ENCODE results near the gene FAM81A. TPM values are rescaled to one million over a fixed set of nuclear protein-coding genes. Genes with fewer than 3 reads are reported as not detected.
"Not testable (repeated sequence)": the region's sequence is repeated elsewhere in the genome, so short reads cannot be mapped to it uniquely, and the experiment has no call there.

The FAM81A gene
- total RNA-seq, result 1 to 10 TPM in 1 of 2 donors, not detected in 1; 1.2 TPM

DNA sequence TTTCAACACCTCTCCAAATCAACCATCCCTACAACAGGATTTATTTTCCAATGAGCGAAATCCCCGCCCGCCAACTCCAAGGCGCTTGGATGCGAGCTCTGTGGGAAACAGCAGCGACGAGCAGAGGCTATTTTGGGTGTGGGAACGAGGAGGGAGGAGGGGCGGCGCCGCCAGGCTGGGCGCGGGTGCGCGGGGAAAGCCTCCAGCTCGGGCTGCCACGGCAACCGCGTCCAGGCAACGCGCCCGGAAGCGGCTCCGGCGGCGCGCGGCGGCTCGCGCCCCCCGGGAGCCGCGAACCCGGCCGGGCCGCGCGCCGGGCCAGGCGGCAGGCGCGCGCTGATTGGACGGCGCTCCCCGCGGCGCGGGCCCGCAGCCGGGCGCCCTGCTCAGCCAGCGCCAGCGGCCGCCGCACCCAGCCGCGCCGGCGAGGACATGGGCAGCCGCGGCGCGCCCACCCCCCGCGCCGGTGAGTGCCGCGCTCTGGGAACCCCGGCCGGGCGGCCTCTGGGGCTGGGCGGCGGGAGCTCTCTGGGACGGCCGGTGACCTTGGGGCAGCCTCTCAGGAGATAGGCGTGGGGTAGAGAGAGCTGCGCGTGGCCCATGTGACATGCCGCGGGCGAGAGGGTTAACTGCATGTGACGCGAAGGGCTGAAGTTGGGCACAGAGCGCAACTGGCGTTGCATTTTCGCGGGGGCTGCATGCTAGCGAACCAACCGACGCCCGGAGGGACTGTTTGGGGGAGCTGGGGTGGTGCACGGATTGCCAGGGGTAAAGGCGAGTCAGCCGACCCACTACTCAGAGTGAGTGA, at the start of gene FAM81A:
TSS of gene FAM81A (plus strand) at position 370 of the 808 bp plus-strand sequence. CDS start 20,441 bp downstream, outside the sequence.
- ATAC-seq (peak; percentile 91), DNase-seq (ENCODE audit: low spot score) (peak; percentile 77)
- peak within 1 kb of the TSS; percentile 81 for H3K4me3 Mint-ChIP-seq
- no peaks in the 10 kb centered on the region for H3K36me3 Mint-ChIP-seq
- H3K27me3 Mint-ChIP-seq, result peaks cover 37 to 48% of the 10 kb centered on the region in 2 donors
- no peak within 1 kb of the TSS for H3K27ac Mint-ChIP-seq
- H3K9me3 Mint-ChIP-seq, result no peaks in the 10 kb centered on the region
- peaks cover 11 to 13% of the 10 kb centered on the region in 2 donors for H3K4me1 Mint-ChIP-seq (ENCODE audit: low read depth in 2 of 2)

DNA sequence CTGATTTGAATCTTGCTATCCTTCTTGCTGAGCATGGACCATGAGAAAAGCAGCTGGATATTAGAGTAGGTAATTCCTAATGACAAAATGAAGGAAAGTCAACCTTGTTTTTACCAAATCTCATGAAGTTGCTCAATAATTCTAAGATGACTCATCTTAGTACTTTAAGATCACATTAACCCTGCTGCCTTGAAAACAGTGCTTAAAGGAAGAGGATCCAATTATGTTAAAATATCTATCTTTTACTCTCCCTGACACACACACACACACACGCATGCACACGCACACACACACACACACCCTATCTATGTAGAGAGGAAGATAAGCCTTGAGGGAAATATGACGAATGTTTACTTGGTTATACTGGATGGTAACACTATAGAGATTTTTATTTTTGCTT, 49.3 kb upstream of the FAM81A start:
- H3K27me3 Mint-ChIP-seq, result peaks cover 8 to 15% of the 10 kb centered on the region in 2 donors
- H3K4me3 Mint-ChIP-seq, result no peak overlapping the region
- H3K27ac Mint-ChIP-seq, result no peak overlapping the region
- ATAC-seq (no peak), DNase-seq (ENCODE audit: low spot score) (no peak)
- H3K36me3 Mint-ChIP-seq, result no peaks in the 10 kb centered on the region
- peaks cover 16 to 18% of the 10 kb centered on the region in 2 donors for H3K4me1 Mint-ChIP-seq (ENCODE audit: low read depth in 2 of 2)
- H3K9me3 Mint-ChIP-seq, result no peaks in the 10 kb centered on the region

DNA sequence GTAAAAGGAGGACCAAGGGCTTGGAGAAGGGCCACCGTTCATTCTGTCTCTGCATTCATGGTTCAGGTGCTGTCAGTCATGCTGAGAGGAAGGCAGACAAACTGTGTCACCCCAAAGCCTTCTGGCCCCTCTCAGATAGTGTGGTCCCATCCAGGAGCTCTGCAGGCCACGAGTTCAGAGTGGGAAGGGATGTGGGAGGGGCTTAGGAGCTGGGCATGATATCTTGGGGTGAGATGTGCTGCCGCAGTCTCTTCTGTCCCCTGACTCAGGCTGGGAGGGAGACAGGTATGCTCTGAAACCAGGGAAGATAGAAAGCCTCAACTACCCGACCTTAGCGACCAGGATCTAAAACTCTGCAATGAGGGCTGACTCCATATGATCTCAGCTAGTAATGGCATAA, 45.7 kb upstream of the FAM81A start:
- DNase-seq (ENCODE audit: low spot score), result no peak
- no peaks in the 10 kb centered on the region for H3K9me3 Mint-ChIP-seq
- H3K27me3 Mint-ChIP-seq, result peaks cover 21 to 29% of the 10 kb centered on the region in 2 donors
- H3K27ac Mint-ChIP-seq, result no peak overlapping the region
- H3K4me1 Mint-ChIP-seq (ENCODE audit: low read depth in 2 of 2), result peaks cover 15 to 20% of the 10 kb centered on the region in 2 donors
- H3K4me3 Mint-ChIP-seq, result no peak overlapping the region
- no peak for ATAC-seq
- H3K36me3 Mint-ChIP-seq, result no peaks in the 10 kb centered on the region

DNA sequence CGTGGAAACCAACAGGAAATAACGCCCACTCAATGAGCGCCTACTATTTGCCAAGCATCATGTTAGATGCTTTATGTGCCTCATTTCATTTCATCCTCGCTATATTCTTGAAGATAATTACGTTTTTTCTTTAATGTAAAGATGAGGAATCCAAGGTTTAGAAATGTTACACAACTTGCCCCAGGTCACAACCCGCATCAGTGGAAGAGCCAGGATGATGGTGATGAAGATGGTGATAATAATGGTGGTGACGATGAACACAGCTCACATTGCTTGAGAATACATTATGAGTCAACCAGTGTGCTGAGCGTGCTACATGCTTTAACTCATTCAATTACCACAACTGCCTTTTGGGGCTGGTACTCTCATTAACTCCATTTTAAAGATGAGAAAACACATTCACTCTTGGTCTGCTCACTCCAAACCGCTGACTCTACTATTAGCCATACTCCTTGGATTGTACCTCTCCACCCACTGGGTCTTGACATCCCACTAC, 43.8 kb upstream of the FAM81A start:
- no peak for ATAC-seq
- Mint-ChIP-seq H3K36me3 (no peaks in the 10 kb centered on the region), H3K4me1 (ENCODE audit: low read depth in 2 of 2) (peaks cover 13 to 17% of the 10 kb centered on the region in 2 donors), H3K4me3 (no peak overlapping the region), H3K9me3 (no peaks in the 10 kb centered on the region), H3K27me3 (peaks cover 30 to 32% of the 10 kb centered on the region in 2 donors), H3K27ac (no peak overlapping the region)
- DNase-seq (ENCODE audit: low spot score), result no peak

DNA sequence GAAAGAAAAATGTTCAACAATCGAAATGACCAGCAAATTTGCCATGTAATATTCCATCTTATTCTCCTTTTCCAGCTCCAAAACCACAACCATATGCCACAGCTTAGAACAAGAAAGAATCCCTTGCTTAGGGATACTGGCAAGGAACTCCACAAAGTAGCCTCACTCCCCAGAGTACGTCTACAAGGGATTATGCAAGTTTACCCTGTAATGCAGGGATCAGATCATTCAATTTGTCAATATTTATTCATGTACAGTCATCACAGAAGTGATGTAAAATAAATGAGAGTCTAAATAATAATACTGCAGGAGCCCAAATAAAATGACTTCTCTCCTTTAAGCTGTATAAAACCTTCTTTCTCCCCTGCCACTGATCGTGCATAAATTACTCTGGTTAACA, 41.8 kb upstream of the FAM81A start:
- Mint-ChIP-seq H3K36me3 (no peaks in the 10 kb centered on the region), H3K27me3 (peaks cover 42 to 46% of the 10 kb centered on the region in 2 donors)
- no peak for DNase-seq (ENCODE audit: low spot score)

DNA sequence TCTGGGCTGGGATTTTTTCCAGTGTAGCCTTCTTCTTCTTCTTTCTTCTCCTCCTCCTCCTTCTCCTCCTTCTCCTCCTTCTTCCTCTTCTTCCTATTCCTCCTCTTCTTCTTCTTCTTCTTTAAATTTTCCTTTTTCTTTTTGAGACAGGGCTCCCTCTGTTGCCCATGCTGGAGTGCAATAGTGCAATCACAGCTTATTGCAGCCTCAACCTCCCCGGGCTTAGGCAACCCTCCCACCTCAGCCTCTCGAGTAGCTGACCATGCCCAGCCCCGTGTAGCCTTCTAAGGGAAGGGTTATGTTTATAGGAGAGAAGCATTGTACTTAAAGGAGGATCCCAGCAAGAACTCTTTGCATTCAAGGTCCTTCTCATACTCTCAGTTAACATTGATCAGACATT, 41.3 kb upstream of the FAM81A start:
- no peak for DNase-seq (ENCODE audit: low spot score)
- Mint-ChIP-seq H3K36me3 (no peaks in the 10 kb centered on the region), H3K27ac (no peak overlapping the region), H3K9me3 (no peaks in the 10 kb centered on the region), H3K4me1 (ENCODE audit: low read depth in 2 of 2) (peaks cover 23% of the 10 kb centered on the region in 2 donors), H3K4me3 (no peak overlapping the region), H3K27me3 (peaks cover 44 to 50% of the 10 kb centered on the region in 2 donors)
- ATAC-seq, result no peak

More for the DNA sequence above, 41.8 kb upstream of the FAM81A start:
- H3K4me1 Mint-ChIP-seq (ENCODE audit: low read depth in 2 of 2), result peaks cover 23% of the 10 kb centered on the region in 2 donors
- no peak for ATAC-seq
- no peaks in the 10 kb centered on the region for H3K9me3 Mint-ChIP-seq
- H3K27ac Mint-ChIP-seq, result no peak overlapping the region
- H3K4me3 Mint-ChIP-seq, result no peak overlapping the region

DNA sequence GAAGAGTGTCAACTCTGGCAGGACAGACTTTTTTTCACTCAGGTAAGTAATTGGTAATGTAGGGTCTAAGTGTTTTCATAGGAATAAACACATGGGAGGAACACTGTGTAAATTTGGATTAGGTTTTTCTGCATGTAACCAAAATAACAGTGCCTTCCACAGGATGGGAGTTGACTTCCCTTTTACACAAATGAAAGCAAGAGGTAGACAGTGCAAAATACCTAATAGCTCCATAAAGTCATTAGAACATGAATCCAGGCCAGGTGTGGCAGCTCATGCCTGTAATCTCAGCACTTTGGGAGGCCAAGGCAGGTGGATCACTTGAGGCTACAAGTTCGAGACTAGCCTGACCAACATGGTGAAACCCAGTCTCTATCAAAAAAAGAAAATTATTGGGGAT, 39.8 kb upstream of the FAM81A start:
- Mint-ChIP-seq H3K27ac (no peak overlapping the region), H3K4me3 (no peak overlapping the region), H3K9me3 (no peaks in the 10 kb centered on the region), H3K27me3 (peaks cover 46 to 55% of the 10 kb centered on the region in 2 donors), H3K36me3 (no peaks in the 10 kb centered on the region), H3K4me1 (ENCODE audit: low read depth in 2 of 2) (peaks cover 23% of the 10 kb centered on the region in 2 donors)
- DNase-seq (ENCODE audit: low spot score) (no peak), ATAC-seq (no peak)

DNA sequence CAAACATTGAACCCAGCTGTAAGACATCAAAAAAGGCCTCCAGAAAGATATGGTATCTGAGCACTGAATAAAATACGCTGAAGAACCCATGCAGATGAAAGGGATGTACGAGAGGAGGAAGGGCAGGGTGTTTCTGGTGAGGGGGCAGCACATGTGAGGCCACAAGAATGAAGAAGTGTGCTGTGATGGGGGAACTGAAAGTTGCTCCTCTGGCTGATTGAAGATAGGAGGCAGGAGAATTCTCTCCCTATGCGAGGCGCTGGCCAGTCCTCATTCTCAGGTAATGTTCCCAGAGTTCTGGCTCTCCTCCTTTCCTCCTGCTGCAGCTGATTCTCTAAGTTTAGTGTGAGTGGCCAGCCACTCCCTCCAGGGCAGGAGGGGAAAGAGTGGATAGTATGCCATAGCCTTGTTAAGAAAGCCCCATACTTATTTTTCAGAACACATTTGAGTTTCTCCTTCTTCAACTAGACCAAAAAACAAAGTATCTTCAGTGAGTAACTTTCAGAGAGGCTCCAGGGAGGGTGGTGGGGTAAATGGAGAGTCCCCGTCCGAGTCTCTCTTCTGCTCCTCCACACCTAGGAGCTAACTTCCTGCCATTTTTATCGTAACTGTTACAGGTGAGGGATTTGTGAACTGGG, 38.4 kb upstream of the FAM81A start:
- DNase-seq (ENCODE audit: low spot score), result no peak
- Mint-ChIP-seq H3K36me3 (no peaks in the 10 kb centered on the region), H3K4me1 (ENCODE audit: low read depth in 2 of 2) (peaks cover 15 to 16% of the 10 kb centered on the region in 2 donors), H3K27me3 (peaks cover 39 to 49% of the 10 kb centered on the region in 2 donors), H3K9me3 (no peaks in the 10 kb centered on the region), H3K4me3 (no peak overlapping the region), H3K27ac (no peak overlapping the region)
- ATAC-seq, result no peak

DNA sequence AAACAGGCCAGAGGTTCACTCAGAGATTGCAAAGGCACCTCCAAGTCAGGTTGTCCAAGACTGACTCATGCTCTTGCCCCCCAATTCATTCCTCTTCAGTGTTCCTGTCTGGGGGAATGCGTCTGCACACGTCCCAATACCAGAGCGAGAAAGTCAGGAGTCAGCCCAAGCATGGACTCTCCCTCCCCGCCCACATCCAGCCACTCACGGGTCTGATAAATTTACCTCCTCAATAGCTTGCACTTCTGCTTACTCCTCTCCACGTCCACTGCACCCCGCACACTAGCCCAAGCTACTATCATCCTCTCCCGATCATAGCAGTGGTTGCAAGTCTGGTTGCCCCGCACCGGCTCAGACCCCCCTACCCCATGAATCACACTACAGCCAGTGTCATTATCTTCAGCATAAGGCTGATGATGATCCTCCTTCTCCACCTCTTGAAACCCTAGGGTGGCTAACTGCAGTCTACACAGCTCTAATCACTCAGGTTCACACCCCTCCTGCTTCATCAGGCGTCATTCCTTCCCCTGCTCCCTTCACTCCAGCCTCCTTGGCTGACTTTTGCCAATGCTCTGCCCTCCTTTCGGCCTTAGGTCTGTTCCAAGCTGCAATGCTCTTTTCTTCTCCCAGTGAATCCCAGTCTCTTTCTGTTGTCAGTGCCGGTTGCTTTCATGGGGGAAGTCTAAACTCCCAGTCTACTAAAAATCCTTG, 37.7 kb upstream of the FAM81A start:
- H3K27ac Mint-ChIP-seq, result peak overlapping the region in 1 of 2 donors; percentile 19
- no peak for DNase-seq (ENCODE audit: low spot score)
- H3K27me3 Mint-ChIP-seq, result peaks cover 37 to 56% of the 10 kb centered on the region in 2 donors

DNA sequence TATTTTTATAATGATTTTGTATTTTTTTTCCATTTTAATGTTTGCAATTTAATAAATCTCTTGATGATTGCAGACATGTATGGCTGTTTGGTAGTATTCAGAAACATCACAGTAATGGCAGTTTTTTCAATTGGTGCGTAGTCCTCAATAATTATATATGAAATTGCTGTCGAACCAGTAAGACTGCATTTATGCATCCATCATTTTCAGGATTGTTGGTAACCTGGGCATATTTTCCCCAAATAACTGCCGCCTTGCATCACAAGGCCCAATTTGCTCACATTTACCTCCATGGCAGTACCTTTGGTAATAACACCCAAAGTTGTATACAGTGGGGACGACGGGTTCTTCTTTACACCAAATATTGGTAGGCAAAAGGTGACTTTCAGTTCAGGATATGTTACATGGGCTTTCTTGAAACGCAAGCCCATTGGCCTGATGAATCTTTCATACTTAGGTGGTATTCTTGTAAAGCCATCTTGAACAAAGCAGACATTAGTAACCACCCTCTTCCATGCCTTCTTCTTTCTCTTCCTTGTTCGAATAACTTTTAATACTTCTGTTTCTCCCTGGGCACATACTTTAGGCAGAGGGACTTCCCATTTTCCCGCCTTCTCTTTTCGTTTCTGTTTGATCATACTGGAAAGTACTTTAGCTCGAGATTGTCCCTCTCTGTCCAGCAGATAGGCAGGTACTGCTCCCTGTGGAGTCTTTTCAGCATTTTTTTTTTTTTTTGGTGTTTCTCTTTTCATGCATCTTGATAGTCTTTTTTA, 36.7 kb upstream of the FAM81A start:
- not testable (repeated sequence) for H3K27ac Mint-ChIP-seq; H3K9me3 Mint-ChIP-seq; DNase-seq (ENCODE audit: low spot score); H3K36me3 Mint-ChIP-seq; ATAC-seq; H3K4me3 Mint-ChIP-seq
- peaks cover 14% of the 10 kb centered on the region in 2 donors for H3K4me1 Mint-ChIP-seq (ENCODE audit: low read depth in 2 of 2)
- H3K27me3 Mint-ChIP-seq, result peaks cover 35 to 58% of the 10 kb centered on the region in 2 donors

More for the DNA sequence above, 37.7 kb upstream of the FAM81A start:
- H3K4me1 Mint-ChIP-seq (ENCODE audit: low read depth in 2 of 2), result peaks cover 14% of the 10 kb centered on the region in 2 donors
- H3K9me3 Mint-ChIP-seq, result no peaks in the 10 kb centered on the region
- no peaks in the 10 kb centered on the region for H3K36me3 Mint-ChIP-seq
- no peak for ATAC-seq
- no peak overlapping the region for H3K4me3 Mint-ChIP-seq

DNA sequence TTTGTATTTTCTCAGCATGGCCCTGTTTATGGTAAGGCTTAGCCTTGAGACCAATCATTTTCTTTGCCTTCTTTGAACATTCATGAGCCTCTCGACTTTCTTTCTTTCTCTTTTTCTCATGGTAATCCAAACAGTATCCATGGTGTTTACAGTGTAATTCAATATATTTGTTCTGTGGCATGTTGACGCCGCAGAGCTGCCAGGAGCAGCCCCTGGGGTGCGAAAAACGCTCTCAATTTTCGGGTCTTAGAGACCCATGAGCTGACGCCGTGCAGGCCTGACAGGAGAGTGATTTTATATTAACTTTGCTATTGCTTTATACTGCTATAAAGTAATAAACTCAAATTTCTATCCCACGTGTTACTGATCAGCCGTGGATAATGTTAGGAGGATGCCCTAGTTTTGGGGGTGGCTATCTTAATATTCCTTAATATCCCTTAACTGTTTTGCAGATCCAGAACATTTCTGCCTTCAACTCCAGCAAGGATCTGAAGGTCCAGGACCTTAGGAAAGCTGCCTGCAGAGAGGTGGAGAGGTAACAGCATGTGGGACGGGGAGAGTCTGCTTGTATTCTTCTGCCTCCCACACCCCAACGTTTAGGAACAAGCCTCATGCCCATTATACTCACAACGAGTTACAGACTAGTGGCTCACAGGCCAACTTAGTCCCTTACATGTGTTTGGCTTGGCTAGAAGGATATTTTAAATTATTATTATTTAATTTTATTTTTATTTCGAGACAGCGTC, 36.0 kb upstream of the FAM81A start:
- Mint-ChIP-seq H3K9me3 (no peaks in the 10 kb centered on the region), H3K4me3 (no peak overlapping the region), H3K36me3 (no peaks in the 10 kb centered on the region), H3K27me3 (peaks cover 31 to 51% of the 10 kb centered on the region in 2 donors), H3K27ac (no peak overlapping the region), H3K4me1 (ENCODE audit: low read depth in 2 of 2) (peaks cover 12 to 14% of the 10 kb centered on the region in 2 donors)
- no peak for ATAC-seq
- DNase-seq (ENCODE audit: low spot score), result no peak

DNA sequence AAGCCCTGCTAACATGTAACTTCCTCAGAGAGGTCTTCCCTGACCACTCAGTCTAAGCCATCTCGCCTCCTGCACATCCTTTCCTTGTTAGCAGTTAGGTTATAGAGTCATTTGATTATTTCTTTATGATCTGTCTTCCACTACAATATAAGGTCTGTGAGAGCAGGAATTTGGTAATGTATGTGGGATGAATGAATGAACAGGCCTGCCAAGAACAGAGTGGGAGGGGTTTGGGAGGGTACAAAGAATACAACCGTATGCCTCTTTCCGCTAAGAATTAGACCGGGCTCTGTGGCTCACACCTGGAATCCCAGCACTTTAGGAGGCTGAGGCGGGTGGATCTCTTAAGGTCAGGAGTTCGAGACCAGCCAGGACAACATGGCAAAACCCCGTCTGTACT, 32.9 kb upstream of the FAM81A start:
- Mint-ChIP-seq H3K9me3 (no peaks in the 10 kb centered on the region), H3K27me3 (peaks cover 20 to 34% of the 10 kb centered on the region in 2 donors), H3K27ac (no peak overlapping the region), H3K4me1 (ENCODE audit: low read depth in 2 of 2) (peaks cover 9% of the 10 kb centered on the region in 2 donors), H3K4me3 (no peak overlapping the region), H3K36me3 (no peaks in the 10 kb centered on the region)
- ATAC-seq, result no peak
- no peak for DNase-seq (ENCODE audit: low spot score)
